Measurements from ENCODE around the gene TXNDC2. TPM values are rescaled to one million over a fixed set of nuclear protein-coding genes. Genes with fewer than 3 reads are reported as not detected.
A peak's percentile ranks its signal among the peaks of the same experiment; 100 is the strongest.

Gene TXNDC2
- total and polyA plus RNA-seq, 4 donors, result under 0.01 to 0.09 TPM; not detected in 2

DNA sequence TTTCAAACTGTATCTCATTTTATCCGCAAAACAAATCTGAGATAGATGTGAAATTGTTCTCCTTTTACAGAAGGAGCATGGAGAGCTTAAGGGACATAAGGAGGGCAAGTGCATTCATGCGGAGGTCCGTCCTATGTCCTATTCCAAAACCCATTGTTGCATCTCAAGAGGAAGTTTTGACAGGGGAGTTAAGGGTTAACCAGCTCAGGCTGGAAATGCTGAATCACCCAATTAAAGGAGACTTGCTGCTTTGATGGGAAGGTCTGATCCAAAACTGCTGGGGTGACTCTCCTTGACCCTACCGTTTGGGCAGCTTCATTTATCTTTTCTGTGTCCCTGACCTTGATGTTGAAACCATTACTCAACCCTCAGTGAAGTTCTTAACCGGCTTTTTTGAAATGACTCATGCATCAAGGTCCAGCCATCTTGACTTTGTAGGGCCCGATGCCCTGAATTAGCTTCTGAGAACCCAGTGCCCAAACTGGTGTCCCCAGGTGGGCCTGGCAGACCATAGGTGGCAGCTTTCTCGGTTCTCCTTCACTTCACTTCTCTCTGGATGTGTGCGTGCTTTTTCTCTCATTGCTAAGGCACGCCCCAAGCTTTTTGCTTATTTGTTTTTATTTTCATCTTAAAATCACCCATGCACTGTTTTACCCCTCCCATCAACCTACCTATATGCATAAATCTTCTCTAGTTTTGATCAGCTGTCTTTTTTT is 15.9 kb upstream of the TXNDC2 start:
- Histone ChIP-seq H3K4me3 (ENCODE audit: low read depth in 1 of 3, low read length in 3 of 3) (no peak overlapping the region), H3K9ac (ENCODE audit: low read depth in 1 of 2, low read length in 2 of 2) (no peak overlapping the region), H3K27me3 (ENCODE audit: control insufficient read depth in 4 of 4, insufficient read depth in 4 of 4, low read length in 3 of 4) (no peaks in the 10 kb centered on the region), H3K27ac (ENCODE audit: low read depth in 1 of 2, low read length in 2 of 2) (no peak overlapping the region), H3K4me1 (ENCODE audit: control insufficient read depth in 4 of 4, insufficient read depth in 4 of 4, low read length in 3 of 4) (no peaks in the 10 kb centered on the region), H3K36me3 (ENCODE audit: control insufficient read depth in 4 of 4, insufficient read depth in 3 of 4, low read depth in 1 of 4, low read length in 3 of 4) (no peaks in the 10 kb centered on the region), H3K9me3 (ENCODE audit: control insufficient read depth in 4 of 4, low read length in 3 of 4) (peaks cover 0 to 3% (median 3%) of the 10 kb centered on the region in 4 donors)
- TF ChIP-seq, protein P1, sequence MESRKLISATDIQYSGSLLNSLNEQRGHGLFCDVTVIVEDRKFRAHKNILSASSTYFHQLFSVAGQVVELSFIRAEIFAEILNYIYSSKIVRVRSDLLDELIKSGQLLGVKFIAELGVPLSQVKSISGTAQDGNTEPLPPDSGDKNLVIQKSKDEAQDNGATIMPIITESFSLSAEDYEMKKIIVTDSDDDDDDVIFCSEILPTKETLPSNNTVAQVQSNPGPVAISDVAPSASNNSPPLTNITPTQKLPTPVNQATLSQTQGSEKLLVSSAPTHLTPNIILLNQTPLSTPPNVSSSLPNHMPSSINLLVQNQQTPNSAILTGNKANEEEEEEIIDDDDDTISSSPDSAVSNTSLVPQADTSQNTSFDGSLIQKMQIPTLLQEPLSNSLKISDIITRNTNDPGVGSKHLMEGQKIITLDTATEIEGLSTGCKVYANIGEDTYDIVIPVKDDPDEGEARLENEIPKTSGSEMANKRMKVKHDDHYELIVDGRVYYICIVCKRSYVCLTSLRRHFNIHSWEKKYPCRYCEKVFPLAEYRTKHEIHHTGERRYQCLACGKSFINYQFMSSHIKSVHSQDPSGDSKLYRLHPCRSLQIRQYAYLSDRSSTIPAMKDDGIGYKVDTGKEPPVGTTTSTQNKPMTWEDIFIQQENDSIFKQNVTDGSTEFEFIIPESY (IDR thresholded peaks at IDR 0.05), result no peak
- no peak for TF ChIP-seq HNF4G (IDR thresholded peaks at IDR 0.05)
- peak; percentile 59 to 68 for TF ChIP-seq JUND (IDR thresholded peaks at IDR 0.05)
- no peak for TF ChIP-seq EGR1 (IDR thresholded peaks at IDR 0.05; ENCODE audit: low read depth in 2 of 2)
- TF ChIP-seq, protein P2, sequence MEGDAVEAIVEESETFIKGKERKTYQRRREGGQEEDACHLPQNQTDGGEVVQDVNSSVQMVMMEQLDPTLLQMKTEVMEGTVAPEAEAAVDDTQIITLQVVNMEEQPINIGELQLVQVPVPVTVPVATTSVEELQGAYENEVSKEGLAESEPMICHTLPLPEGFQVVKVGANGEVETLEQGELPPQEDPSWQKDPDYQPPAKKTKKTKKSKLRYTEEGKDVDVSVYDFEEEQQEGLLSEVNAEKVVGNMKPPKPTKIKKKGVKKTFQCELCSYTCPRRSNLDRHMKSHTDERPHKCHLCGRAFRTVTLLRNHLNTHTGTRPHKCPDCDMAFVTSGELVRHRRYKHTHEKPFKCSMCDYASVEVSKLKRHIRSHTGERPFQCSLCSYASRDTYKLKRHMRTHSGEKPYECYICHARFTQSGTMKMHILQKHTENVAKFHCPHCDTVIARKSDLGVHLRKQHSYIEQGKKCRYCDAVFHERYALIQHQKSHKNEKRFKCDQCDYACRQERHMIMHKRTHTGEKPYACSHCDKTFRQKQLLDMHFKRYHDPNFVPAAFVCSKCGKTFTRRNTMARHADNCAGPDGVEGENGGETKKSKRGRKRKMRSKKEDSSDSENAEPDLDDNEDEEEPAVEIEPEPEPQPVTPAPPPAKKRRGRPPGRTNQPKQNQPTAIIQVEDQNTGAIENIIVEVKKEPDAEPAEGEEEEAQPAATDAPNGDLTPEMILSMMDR (IDR thresholded peaks at IDR 0.05; ENCODE audit: low read depth, low read length, missing input control), result no peak
- peak; percentile 30 to 46 for TF ChIP-seq RXRA (IDR thresholded peaks at IDR 0.05)
- TF ChIP-seq NR2F2 (IDR thresholded peaks at IDR 0.05), result no peak
- no peak for TF ChIP-seq SP1 (IDR thresholded peaks at IDR 0.05)
- TF ChIP-seq HNF4A (conservative IDR thresholded peaks at IDR 0.05), result peak; percentile 39 to 44
- TF ChIP-seq, protein P3, sequence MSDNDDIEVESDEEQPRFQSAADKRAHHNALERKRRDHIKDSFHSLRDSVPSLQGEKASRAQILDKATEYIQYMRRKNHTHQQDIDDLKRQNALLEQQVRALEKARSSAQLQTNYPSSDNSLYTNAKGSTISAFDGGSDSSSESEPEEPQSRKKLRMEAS (IDR thresholded peaks at IDR 0.05), result no peak
- no peak for TF ChIP-seq GABPA (IDR thresholded peaks at IDR 0.05 in 1 of 2, conservative IDR thresholded peaks at IDR 0.05 in 1 of 2)
- TF ChIP-seq, protein P4, sequence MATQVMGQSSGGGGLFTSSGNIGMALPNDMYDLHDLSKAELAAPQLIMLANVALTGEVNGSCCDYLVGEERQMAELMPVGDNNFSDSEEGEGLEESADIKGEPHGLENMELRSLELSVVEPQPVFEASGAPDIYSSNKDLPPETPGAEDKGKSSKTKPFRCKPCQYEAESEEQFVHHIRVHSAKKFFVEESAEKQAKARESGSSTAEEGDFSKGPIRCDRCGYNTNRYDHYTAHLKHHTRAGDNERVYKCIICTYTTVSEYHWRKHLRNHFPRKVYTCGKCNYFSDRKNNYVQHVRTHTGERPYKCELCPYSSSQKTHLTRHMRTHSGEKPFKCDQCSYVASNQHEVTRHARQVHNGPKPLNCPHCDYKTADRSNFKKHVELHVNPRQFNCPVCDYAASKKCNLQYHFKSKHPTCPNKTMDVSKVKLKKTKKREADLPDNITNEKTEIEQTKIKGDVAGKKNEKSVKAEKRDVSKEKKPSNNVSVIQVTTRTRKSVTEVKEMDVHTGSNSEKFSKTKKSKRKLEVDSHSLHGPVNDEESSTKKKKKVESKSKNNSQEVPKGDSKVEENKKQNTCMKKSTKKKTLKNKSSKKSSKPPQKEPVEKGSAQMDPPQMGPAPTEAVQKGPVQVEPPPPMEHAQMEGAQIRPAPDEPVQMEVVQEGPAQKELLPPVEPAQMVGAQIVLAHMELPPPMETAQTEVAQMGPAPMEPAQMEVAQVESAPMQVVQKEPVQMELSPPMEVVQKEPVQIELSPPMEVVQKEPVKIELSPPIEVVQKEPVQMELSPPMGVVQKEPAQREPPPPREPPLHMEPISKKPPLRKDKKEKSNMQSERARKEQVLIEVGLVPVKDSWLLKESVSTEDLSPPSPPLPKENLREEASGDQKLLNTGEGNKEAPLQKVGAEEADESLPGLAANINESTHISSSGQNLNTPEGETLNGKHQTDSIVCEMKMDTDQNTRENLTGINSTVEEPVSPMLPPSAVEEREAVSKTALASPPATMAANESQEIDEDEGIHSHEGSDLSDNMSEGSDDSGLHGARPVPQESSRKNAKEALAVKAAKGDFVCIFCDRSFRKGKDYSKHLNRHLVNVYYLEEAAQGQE (IDR thresholded peaks at IDR 0.05), result no peak
- no peak for TF ChIP-seq TAF1 (conservative IDR thresholded peaks at IDR 0.05)
- TF ChIP-seq, protein P5, sequence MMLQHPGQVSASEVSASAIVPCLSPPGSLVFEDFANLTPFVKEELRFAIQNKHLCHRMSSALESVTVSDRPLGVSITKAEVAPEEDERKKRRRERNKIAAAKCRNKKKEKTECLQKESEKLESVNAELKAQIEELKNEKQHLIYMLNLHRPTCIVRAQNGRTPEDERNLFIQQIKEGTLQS (IDR thresholded peaks at IDR 0.05), result peak; percentile 40
- TF ChIP-seq YY1 (IDR thresholded peaks at IDR 0.05), result peak; percentile 47
- 61% methylated on average over 9 of the region's 9 CpGs for WGBS
- DNase-seq (ENCODE audit: low spot score), result no peak

All from liver (tissue), 9 donors.